H9 (cell line): ENCODE measurements around the gene RAD23A. TPM values are rescaled to one million over a fixed set of nuclear protein-coding genes. Genes with fewer than 3 reads are reported as not detected.

Experiments used
- DNase-seq: peaks from one replicate; pipeline ENCODE4 v3.0.0-alpha.2; 2017
- H2AFZ ChIP-seq: one replicate; pipeline ENCODE4 v1.6.1; 2013; ENCODE audit warnings: mild to moderate bottlenecking, low read length, control low read depth, moderate library complexity
- H2AK5ac ChIP-seq: 2 replicates; pipeline ENCODE4 v1.6.1; 2013; ENCODE audit warnings: low read length, control low read depth, mixed read lengths; ENCODE audit not compliant: insufficient read length
- H2BK120ac ChIP-seq: one replicate; pipeline ENCODE4 v1.6.1; 2013; ENCODE audit warnings: low read depth, mild to moderate bottlenecking, low read length, control low read depth, inconsistent platforms; ENCODE audit not compliant: poor library complexity, severe bottlenecking
- H2BK12ac ChIP-seq: 2 replicates; pipeline ENCODE4 v1.6.1; 2013; ENCODE audit warnings: low read length, control low read depth, mixed read lengths, low read depth; ENCODE audit not compliant: insufficient read length
- H2BK15ac ChIP-seq: 2 replicates; pipeline ENCODE4 v1.6.1; 2013; ENCODE audit warnings: low read depth, low read length, control low read depth
- H2BK20ac ChIP-seq: one replicate; pipeline ENCODE4 v1.6.1; 2013; ENCODE audit warnings: low read depth, mild to moderate bottlenecking, low read length, control low read depth, inconsistent platforms; ENCODE audit not compliant: poor library complexity, severe bottlenecking
- H2BK5ac ChIP-seq: 2 replicates; pipeline ENCODE4 v1.6.1; 2013; ENCODE audit warnings: low read length, control low read depth, mixed read lengths; ENCODE audit not compliant: insufficient read length
- H3K14ac ChIP-seq: 2 replicates; pipeline ENCODE4 v1.6.1; 2013; ENCODE audit warnings: low read length, control low read depth; ENCODE audit not compliant: insufficient read depth
- H3K18ac ChIP-seq: 2 replicates; pipeline ENCODE4 v1.6.1; 2013; ENCODE audit warnings: low read depth, mild to moderate bottlenecking, mixed read lengths, low read length, control low read depth; ENCODE audit not compliant: insufficient read length
- H3K23ac ChIP-seq: 2 replicates; pipeline ENCODE4 v1.6.1; 2013; ENCODE audit warnings: low read length, control low read depth, mixed read lengths, low read depth; ENCODE audit not compliant: insufficient read length
- H3K23me2 ChIP-seq: 2 replicates; pipeline ENCODE4 v1.6.1; 2013; ENCODE audit warnings: low read depth, mild to moderate bottlenecking, mixed read lengths, low read length, control low read depth; ENCODE audit not compliant: insufficient read length, poor library complexity, severe bottlenecking
- H3K27ac ChIP-seq: 2 replicates; pipeline ENCODE4 v1.5.1; 2013; ENCODE audit warnings: low read length, control low read depth, mixed read lengths, low read depth; ENCODE audit not compliant: insufficient read length
- H3K27me3 ChIP-seq: 2 replicates; pipeline ENCODE4 v1.6.1; 2013; ENCODE audit warnings: low read length, control low read depth, inconsistent platforms; ENCODE audit not compliant: insufficient read depth
- H3K4ac ChIP-seq: 2 replicates; pipeline ENCODE4 v1.6.1; 2013; ENCODE audit warnings: low read depth, mild to moderate bottlenecking, control low read depth, inconsistent platforms, low read length, moderate library complexity
- H3K4me1 ChIP-seq: 2 replicates; pipeline ENCODE4 v1.6.1; 2013; ENCODE audit warnings: low read length, control low read depth, inconsistent platforms; ENCODE audit not compliant: insufficient read depth
- H3K4me2 ChIP-seq: 2 replicates; pipeline ENCODE4 v1.6.1; 2013; ENCODE audit warnings: low read length, control low read depth, mixed read lengths; ENCODE audit not compliant: insufficient read length, insufficient read depth
- H3K56ac ChIP-seq: 2 replicates; pipeline ENCODE4 v1.6.1; 2013; ENCODE audit warnings: low read depth, mild to moderate bottlenecking, mixed read lengths, low read length, control low read depth; ENCODE audit not compliant: insufficient read length
- H3K79me1 ChIP-seq: 2 replicates; pipeline ENCODE4 v1.6.1; 2013; ENCODE audit warnings: low read depth, mild to moderate bottlenecking, moderate library complexity, low read length, control low read depth, inconsistent platforms; ENCODE audit not compliant: insufficient read depth, poor library complexity, severe bottlenecking
- H3K79me2 ChIP-seq: 2 replicates; pipeline ENCODE4 v1.6.1; 2013; ENCODE audit warnings: low read length, control low read depth, inconsistent platforms; ENCODE audit not compliant: insufficient read depth
- H3K9ac ChIP-seq: 2 replicates; pipeline ENCODE4 v1.6.1; 2013; ENCODE audit warnings: low read length, control low read depth, mixed read lengths; ENCODE audit not compliant: insufficient read length; ENCODE audit errors: extremely low read depth
- H3K9me3 ChIP-seq: one replicate; pipeline ENCODE4 v1.6.1; 2013; ENCODE audit warnings: low read depth, low read length, inconsistent platforms; ENCODE audit not compliant: control insufficient read depth
- H3T11ph ChIP-seq: one replicate; pipeline ENCODE4 v1.6.1; 2013; ENCODE audit warnings: mild to moderate bottlenecking, low read length, control low read depth, inconsistent platforms
- H4K20me1 ChIP-seq: one replicate; pipeline ENCODE4 v1.6.1; 2013; ENCODE audit not compliant: control insufficient read depth, insufficient read length, insufficient read depth
- H4K5ac ChIP-seq: 2 replicates; pipeline ENCODE4 v1.6.1; 2013; ENCODE audit warnings: low read depth, mild to moderate bottlenecking, mixed read lengths, low read length, control low read depth; ENCODE audit not compliant: insufficient read length
- H4K8ac ChIP-seq: replicated peaks from 2 replicates; pipeline ENCODE4 v1.6.1; 2013; ENCODE audit warnings: low read length, control low read depth, mixed read lengths, low read depth; ENCODE audit not compliant: insufficient read length
- H4K91ac ChIP-seq: 2 replicates; pipeline ENCODE4 v1.6.1; 2013; ENCODE audit warnings: low read depth, mild to moderate bottlenecking, moderate library complexity, mixed read lengths, low read length, control low read depth; ENCODE audit not compliant: insufficient read length
- H3K27ac Mint-ChIP-seq, 3 experiments: 2 replicates in 2 of 3; 3 replicates in 1 of 3; pipeline ENCODE4 v1.8.0; 2020 to 2021; ENCODE audit warnings: mixed read lengths in 3 of 3, mild to moderate bottlenecking in 1 of 3, moderate library complexity in 1 of 3
- H3K27me3 Mint-ChIP-seq: 2 replicates; pipeline ENCODE4 v1.8.0; 2021; ENCODE audit warnings: low read depth, mild to moderate bottlenecking, moderate library complexity, mixed read lengths
- H3K36me3 Mint-ChIP-seq, 3 experiments: 2 replicates in 2 of 3; 3 replicates in 1 of 3; pipeline ENCODE4 v1.8.0; 2020 to 2021; ENCODE audit warnings: low read depth in 3 of 3, mixed read lengths in 3 of 3; ENCODE audit not compliant: insufficient read depth in 1 of 3
- H3K4me1 Mint-ChIP-seq, 2 experiments: 2 replicates each; pipeline ENCODE4 v1.8.0; 2020; ENCODE audit warnings: mixed read lengths in 2 of 2
- H3K4me3 Mint-ChIP-seq, 2 experiments: 2 replicates in 1 of 2; 3 replicates in 1 of 2; pipeline ENCODE4 v1.8.0; 2020 to 2021; ENCODE audit warnings: mild to moderate bottlenecking in 2 of 2, mixed read lengths in 2 of 2, moderate library complexity in 1 of 2
- H3K9me3 Mint-ChIP-seq, 2 experiments: 2 replicates in 1 of 2; 3 replicates in 1 of 2; pipeline ENCODE4 v1.8.0; 2020; ENCODE audit warnings: mild to moderate bottlenecking in 2 of 2, mixed read lengths in 2 of 2, moderate library complexity in 1 of 2
- CTCF ChIP-seq: fragments of 200-600 bp; sonication (generic); conservative IDR thresholded peaks from 3 replicates; pipeline ENCODE4 v1.8.0; 2021; ENCODE audit warnings: antibody characterized with exemption, mild to moderate bottlenecking
- whole genome bisulfite sequencing: extraction: QIAGEN DNeasy Blood & Tissue Kit; methylation state at CpG from one replicate; pipeline ENCODE4 v1.1.7; 2013; ENCODE audit warnings: missing lambda C conversion rate, low lambda C conversion rate, mixed read lengths; ENCODE audit not compliant: insufficient read length; ENCODE audit errors: extremely low coverage; 5-methylcytosine and 5-hydroxymethylcytosine counted together
- total RNA-seq: library from RNA; stranded (reverse); gene quantifications from 2 replicates; pipeline ENCODE4 v1.2.1, GENCODE V29; 2021

The RAD23A gene
- total RNA-seq, 1 experiment from 2014 or later = 62.2 TPM

GRCh38 chr19:12936582-12936981, 9.1 kb upstream of the RAD23A start:
- Histone ChIP-seq H3K79me1 (peaks cover 12% of the 10 kb centered on the region), H4K8ac (no peak overlapping the region), H4K20me1 (no peaks in the 10 kb centered on the region), H2BK5ac (no peak overlapping the region), H3K9me3 (no peaks in the 10 kb centered on the region), H2AK5ac (no peak overlapping the region), H3K14ac (no peak overlapping the region), H2BK15ac (no peak overlapping the region), H3K18ac (no peak overlapping the region), H3K4ac (no peak overlapping the region), H2AFZ (no peak overlapping the region), H2BK120ac (peak overlapping the region; percentile 17), H3K27me3 (no peaks in the 10 kb centered on the region), H3K23me2 (peaks cover 11% of the 10 kb centered on the region), H2BK20ac (no peak overlapping the region), H2BK12ac (peak overlapping the region; percentile 27), H4K91ac (no peak overlapping the region), H3K4me1 (no peaks in the 10 kb centered on the region; the same call in 1 of the 2 replicates), H3K56ac (no peak overlapping the region), H3K27ac (no peak overlapping the region), H4K5ac (no peak overlapping the region), H3T11ph (no peak overlapping the region), H3K23ac (no peak overlapping the region), H3K4me2 (no peak overlapping the region), H3K79me2 (peaks cover 16% of the 10 kb centered on the region; the same call in 1 of the 2 replicates), H3K9ac (no peak overlapping the region)
- H3K9me3 Mint-ChIP-seq = no peaks in the 10 kb centered on the region; a peak in 1 of 5 replicates
- peak overlapping the region in 1 of 3 experiments; percentile 83; a peak in 3 of 7 replicates for H3K27ac Mint-ChIP-seq
- H3K36me3 Mint-ChIP-seq = peaks cover 30 to 44% (median 35%) of the 10 kb centered on the region in 3 experiments
- no peaks in the 10 kb centered on the region; the same call in 1 of the 2 replicates for H3K27me3 Mint-ChIP-seq
- TF ChIP-seq CTCF = no peak
- peak overlapping the region in 1 of 2 experiments; percentile 9; a peak in 1 of 5 replicates for H3K4me3 Mint-ChIP-seq
- peaks cover 29 to 49% of the 10 kb centered on the region in 2 experiments for H3K4me1 Mint-ChIP-seq
- no peak for DNase-seq
- no CpG with 5 or more reads among the region's 7 CpGs for WGBS
